ENCODE measurements around the gene SLF2.

DNA sequence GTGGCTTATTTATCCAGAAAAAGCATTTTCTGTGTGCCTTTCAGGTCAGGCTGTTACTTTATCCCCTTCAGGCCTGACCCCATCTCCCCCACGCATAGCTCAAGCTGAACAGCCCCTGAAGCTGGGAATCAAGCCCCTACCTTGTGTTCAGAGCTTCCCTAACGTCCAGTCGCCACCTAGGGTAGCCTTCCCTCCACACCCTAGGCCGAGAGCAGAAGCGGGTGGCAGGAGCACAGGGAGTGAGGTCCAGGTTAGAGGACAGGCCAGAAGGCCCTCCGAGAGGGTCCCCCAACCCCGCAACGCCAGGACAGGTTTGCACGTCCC is 56.1 kb downstream of the SLF2 start:
- TF ChIP-seq, protein P1, sequence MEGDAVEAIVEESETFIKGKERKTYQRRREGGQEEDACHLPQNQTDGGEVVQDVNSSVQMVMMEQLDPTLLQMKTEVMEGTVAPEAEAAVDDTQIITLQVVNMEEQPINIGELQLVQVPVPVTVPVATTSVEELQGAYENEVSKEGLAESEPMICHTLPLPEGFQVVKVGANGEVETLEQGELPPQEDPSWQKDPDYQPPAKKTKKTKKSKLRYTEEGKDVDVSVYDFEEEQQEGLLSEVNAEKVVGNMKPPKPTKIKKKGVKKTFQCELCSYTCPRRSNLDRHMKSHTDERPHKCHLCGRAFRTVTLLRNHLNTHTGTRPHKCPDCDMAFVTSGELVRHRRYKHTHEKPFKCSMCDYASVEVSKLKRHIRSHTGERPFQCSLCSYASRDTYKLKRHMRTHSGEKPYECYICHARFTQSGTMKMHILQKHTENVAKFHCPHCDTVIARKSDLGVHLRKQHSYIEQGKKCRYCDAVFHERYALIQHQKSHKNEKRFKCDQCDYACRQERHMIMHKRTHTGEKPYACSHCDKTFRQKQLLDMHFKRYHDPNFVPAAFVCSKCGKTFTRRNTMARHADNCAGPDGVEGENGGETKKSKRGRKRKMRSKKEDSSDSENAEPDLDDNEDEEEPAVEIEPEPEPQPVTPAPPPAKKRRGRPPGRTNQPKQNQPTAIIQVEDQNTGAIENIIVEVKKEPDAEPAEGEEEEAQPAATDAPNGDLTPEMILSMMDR (IDR thresholded peaks at IDR 0.05; ENCODE audit: low read depth, low read length, missing input control), result no peak
- TF ChIP-seq SP1 (IDR thresholded peaks at IDR 0.05), result no peak
- TF ChIP-seq, protein P2, sequence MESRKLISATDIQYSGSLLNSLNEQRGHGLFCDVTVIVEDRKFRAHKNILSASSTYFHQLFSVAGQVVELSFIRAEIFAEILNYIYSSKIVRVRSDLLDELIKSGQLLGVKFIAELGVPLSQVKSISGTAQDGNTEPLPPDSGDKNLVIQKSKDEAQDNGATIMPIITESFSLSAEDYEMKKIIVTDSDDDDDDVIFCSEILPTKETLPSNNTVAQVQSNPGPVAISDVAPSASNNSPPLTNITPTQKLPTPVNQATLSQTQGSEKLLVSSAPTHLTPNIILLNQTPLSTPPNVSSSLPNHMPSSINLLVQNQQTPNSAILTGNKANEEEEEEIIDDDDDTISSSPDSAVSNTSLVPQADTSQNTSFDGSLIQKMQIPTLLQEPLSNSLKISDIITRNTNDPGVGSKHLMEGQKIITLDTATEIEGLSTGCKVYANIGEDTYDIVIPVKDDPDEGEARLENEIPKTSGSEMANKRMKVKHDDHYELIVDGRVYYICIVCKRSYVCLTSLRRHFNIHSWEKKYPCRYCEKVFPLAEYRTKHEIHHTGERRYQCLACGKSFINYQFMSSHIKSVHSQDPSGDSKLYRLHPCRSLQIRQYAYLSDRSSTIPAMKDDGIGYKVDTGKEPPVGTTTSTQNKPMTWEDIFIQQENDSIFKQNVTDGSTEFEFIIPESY (IDR thresholded peaks at IDR 0.05), result no peak
- TF ChIP-seq FOXA1 (IDR thresholded peaks at IDR 0.05), result no peak
- TF ChIP-seq, protein P3, sequence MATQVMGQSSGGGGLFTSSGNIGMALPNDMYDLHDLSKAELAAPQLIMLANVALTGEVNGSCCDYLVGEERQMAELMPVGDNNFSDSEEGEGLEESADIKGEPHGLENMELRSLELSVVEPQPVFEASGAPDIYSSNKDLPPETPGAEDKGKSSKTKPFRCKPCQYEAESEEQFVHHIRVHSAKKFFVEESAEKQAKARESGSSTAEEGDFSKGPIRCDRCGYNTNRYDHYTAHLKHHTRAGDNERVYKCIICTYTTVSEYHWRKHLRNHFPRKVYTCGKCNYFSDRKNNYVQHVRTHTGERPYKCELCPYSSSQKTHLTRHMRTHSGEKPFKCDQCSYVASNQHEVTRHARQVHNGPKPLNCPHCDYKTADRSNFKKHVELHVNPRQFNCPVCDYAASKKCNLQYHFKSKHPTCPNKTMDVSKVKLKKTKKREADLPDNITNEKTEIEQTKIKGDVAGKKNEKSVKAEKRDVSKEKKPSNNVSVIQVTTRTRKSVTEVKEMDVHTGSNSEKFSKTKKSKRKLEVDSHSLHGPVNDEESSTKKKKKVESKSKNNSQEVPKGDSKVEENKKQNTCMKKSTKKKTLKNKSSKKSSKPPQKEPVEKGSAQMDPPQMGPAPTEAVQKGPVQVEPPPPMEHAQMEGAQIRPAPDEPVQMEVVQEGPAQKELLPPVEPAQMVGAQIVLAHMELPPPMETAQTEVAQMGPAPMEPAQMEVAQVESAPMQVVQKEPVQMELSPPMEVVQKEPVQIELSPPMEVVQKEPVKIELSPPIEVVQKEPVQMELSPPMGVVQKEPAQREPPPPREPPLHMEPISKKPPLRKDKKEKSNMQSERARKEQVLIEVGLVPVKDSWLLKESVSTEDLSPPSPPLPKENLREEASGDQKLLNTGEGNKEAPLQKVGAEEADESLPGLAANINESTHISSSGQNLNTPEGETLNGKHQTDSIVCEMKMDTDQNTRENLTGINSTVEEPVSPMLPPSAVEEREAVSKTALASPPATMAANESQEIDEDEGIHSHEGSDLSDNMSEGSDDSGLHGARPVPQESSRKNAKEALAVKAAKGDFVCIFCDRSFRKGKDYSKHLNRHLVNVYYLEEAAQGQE (IDR thresholded peaks at IDR 0.05), result no peak
- TF ChIP-seq HNF4G (IDR thresholded peaks at IDR 0.05), result no peak
- no peak for TF ChIP-seq TAF1 (conservative IDR thresholded peaks at IDR 0.05)
- no peak for TF ChIP-seq RAD21 (IDR thresholded peaks at IDR 0.05)
- TF ChIP-seq JUND (IDR thresholded peaks at IDR 0.05), result no peak
- TF ChIP-seq YY1 (IDR thresholded peaks at IDR 0.05), result no peak
- TF ChIP-seq, protein P4, sequence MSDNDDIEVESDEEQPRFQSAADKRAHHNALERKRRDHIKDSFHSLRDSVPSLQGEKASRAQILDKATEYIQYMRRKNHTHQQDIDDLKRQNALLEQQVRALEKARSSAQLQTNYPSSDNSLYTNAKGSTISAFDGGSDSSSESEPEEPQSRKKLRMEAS (IDR thresholded peaks at IDR 0.05), result no peak

All from liver (tissue), 3 donors.